GM19193 (cell line): ENCODE results near the gene OR2A25.

Source experiments
- POLR2A ChIP-seq: IDR thresholded peaks from 4 replicates; pipeline ENCODE4 v1.6.1; 2011; ENCODE audit not compliant: insufficient read depth, insufficient read length; ENCODE audit errors: extremely low read depth

Gene OR2A25

GRCh38 chr7:144110272-144110671 lies 40.7 kb downstream of the OR2A25 start:
- no peak for TF ChIP-seq POLR2A

DNA sequence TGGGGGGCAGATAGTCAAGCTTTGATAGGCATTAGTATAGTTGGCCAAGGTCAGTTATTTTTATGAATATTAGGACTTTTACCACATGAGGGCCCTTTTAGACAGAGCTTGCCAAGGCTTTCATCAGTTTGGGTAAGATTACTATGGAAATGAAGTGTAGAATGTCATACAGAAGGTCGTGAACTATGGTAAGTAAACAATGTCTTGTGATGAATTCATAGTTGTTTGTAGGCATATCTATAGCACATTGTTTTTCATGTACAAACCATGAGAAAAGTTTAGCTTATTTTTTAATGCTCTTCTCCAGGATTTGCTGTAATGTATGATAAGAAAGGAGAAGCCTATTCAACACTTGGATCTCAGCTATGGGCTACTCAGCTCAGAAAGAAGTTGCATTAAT lies 44.0 kb downstream of the OR2A25 start:
- no peak for TF ChIP-seq POLR2A

DNA sequence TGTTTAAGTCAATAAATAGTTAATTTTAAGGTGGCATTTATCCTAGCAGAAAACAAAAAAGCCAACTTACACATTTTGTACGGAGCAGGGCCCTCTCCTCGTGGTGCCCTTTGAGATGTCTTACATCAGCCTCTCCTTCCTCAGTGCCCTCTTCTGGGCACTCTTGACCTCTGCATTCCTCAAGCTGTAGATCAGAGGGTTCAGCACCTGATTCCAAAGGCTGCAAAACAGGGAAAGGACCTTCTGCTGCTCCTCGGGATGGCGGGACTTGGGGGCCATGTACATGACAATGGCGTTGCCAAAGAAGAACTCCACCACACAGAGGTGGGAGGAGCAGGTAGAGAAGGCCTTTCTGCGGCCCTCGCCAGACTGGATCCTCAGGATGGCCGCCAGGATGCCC lies 48.7 kb downstream of the OR2A25 start:
- TF ChIP-seq POLR2A, result no peak

GRCh38 chr7:144122876-144123275 lies 53.3 kb downstream of the OR2A25 start, which contains the start of gene OR2A14:
Gene OR2A14, plus strand, starts transcription at chr7:144123176. Its CDS starts 5,937 bp downstream, at chr7:144129113.
- no peak for TF ChIP-seq POLR2A
